Measurements from ENCODE around the gene SUV39H1. TPM values are rescaled to one million over a fixed set of nuclear protein-coding genes. Genes with fewer than 3 reads are reported as not detected.

The SUV39H1 gene
- total and polyA plus RNA-seq, 9 of the 15 experiments (the other 6 are each of a cell fraction or from before 2014, with no cell fraction given), result 4.7 to 34.7 (median 17.9) TPM

Small RNA genes lying within 50 kb of the gene (small RNA-seq; reads per million reads assigned to genes)
- gene RNU6-1056P, result not detected

Other genes starting within 250 kb of the SUV39H1 start
Only the 7 nearest of the 17 such genes appear.
- 136 and 164 TPM in 2 replicates for gene RBM3, start 122.2 kb upstream of the SUV39H1 start, total RNA-seq (2014; rRNA removed)
- gene RBM3, start 122.2 kb upstream of the SUV39H1 start, total RNA-seq (2014; rRNA removed; fragmentation: Illumina TruSeq; extraction: Trizol), result 272 and 376 TPM in 2 replicates
- 221 and 223 TPM in 2 replicates for gene RBM3, start 122.2 kb upstream of the SUV39H1 start, total RNA-seq (2015; rRNA removed; fragmentation: Illumina TruSeq; extraction: Trizol)
- gene RBM3, start 122.2 kb upstream of the SUV39H1 start, total RNA-seq (2021), result 148 and 187 TPM in 2 replicates
- 194 and 209 TPM in 2 replicates for gene RBM3, start 122.2 kb upstream of the SUV39H1 start, polyA plus RNA-seq (2011; rRNA removed)
- 221 and 255 TPM in 2 replicates for gene RBM3, start 122.2 kb upstream of the SUV39H1 start, polyA plus RNA-seq (2014; fragmentation: Illumina TruSeq; extraction: Trizol)
- gene RBM3, start 122.2 kb upstream of the SUV39H1 start, polyA plus RNA-seq (2014; fragmentation: Nextera tagmentation; extraction: Ambion mirVana), result 10 to 100 TPM; 70.3 to 97.1 TPM
- gene RBM3, start 122.2 kb upstream of the SUV39H1 start, polyA plus RNA-seq (2014; rRNA removed), result 246 and 259 TPM in 2 replicates
- gene WDR13, start 99.2 kb upstream of the SUV39H1 start, total RNA-seq (2014; rRNA removed), result 38.7 and 76.8 TPM in 2 replicates
- 10.8 and 17.1 TPM in 2 replicates for gene WDR13, start 99.2 kb upstream of the SUV39H1 start, total RNA-seq (2014; rRNA removed; fragmentation: Illumina TruSeq; extraction: Trizol)
- gene WDR13, start 99.2 kb upstream of the SUV39H1 start, total RNA-seq (2015; rRNA removed; fragmentation: Illumina TruSeq; extraction: Trizol), result 27.3 and 31.4 TPM in 2 replicates
- gene WDR13, start 99.2 kb upstream of the SUV39H1 start, total RNA-seq (2021), result 64.7 and 70.5 TPM in 2 replicates
- gene WDR13, start 99.2 kb upstream of the SUV39H1 start, polyA plus RNA-seq (2011; rRNA removed), result 36.4 and 76.3 TPM in 2 replicates
- 30.4 and 54.9 TPM in 2 replicates for gene WDR13, start 99.2 kb upstream of the SUV39H1 start, polyA plus RNA-seq (2014; fragmentation: Illumina TruSeq; extraction: Trizol)
- gene WDR13, start 99.2 kb upstream of the SUV39H1 start, polyA plus RNA-seq (2014; fragmentation: Nextera tagmentation; extraction: Ambion mirVana), result 10 to 100 TPM in 1 of 2 experiments, 1 to 10 TPM in 1; 7.4 to 16.0 TPM
- 49.1 and 73.2 TPM in 2 replicates for gene WDR13, start 99.2 kb upstream of the SUV39H1 start, polyA plus RNA-seq (2014; rRNA removed)
- gene WAS, start 12.9 kb upstream of the SUV39H1 start, total RNA-seq (2014; rRNA removed), result 8.8 and 9.7 TPM in 2 replicates
- 2.4 and 2.9 TPM in 2 replicates for gene WAS, start 12.9 kb upstream of the SUV39H1 start, total RNA-seq (2014; rRNA removed; fragmentation: Illumina TruSeq; extraction: Trizol)
- 5.9 and 7.9 TPM in 2 replicates for gene WAS, start 12.9 kb upstream of the SUV39H1 start, total RNA-seq (2015; rRNA removed; fragmentation: Illumina TruSeq; extraction: Trizol)
- 10.8 and 15.7 TPM in 2 replicates for gene WAS, start 12.9 kb upstream of the SUV39H1 start, total RNA-seq (2021)
- gene WAS, start 12.9 kb upstream of the SUV39H1 start, polyA plus RNA-seq (2011; rRNA removed), result 1.2 and 20.4 TPM in 2 replicates
- 16.1 and 17.7 TPM in 2 replicates for gene WAS, start 12.9 kb upstream of the SUV39H1 start, polyA plus RNA-seq (2014; fragmentation: Illumina TruSeq; extraction: Trizol)
- gene WAS, start 12.9 kb upstream of the SUV39H1 start, polyA plus RNA-seq (2014; fragmentation: Nextera tagmentation; extraction: Ambion mirVana), result under 1 TPM; 0.11 to 0.25 TPM
- gene WAS, start 12.9 kb upstream of the SUV39H1 start, polyA plus RNA-seq (2014; rRNA removed), result 3.8 and 4.3 TPM in 2 replicates
- 0.27 and 1.1 TPM in 2 replicates for gene GLOD5, start 65.0 kb downstream of the SUV39H1 start, total RNA-seq (2014; rRNA removed)
- gene GLOD5, start 65.0 kb downstream of the SUV39H1 start, total RNA-seq (2014; rRNA removed; fragmentation: Illumina TruSeq; extraction: Trizol), result 1.5 and 1.7 TPM in 2 replicates
- 1.7 and 2.2 TPM in 2 replicates for gene GLOD5, start 65.0 kb downstream of the SUV39H1 start, total RNA-seq (2015; rRNA removed; fragmentation: Illumina TruSeq; extraction: Trizol)
- gene GLOD5, start 65.0 kb downstream of the SUV39H1 start, total RNA-seq (2021), result 1.4 and 1.9 TPM in 2 replicates
- 3.4 and 4.3 TPM in 2 replicates for gene GLOD5, start 65.0 kb downstream of the SUV39H1 start, polyA plus RNA-seq (2011; rRNA removed)
- 2.2 and 3.1 TPM in 2 replicates for gene GLOD5, start 65.0 kb downstream of the SUV39H1 start, polyA plus RNA-seq (2014; fragmentation: Illumina TruSeq; extraction: Trizol)
- gene GLOD5, start 65.0 kb downstream of the SUV39H1 start, polyA plus RNA-seq (2014; fragmentation: Nextera tagmentation; extraction: Ambion mirVana), result 1 to 10 TPM; 3.8 to 4.4 TPM
- gene GLOD5, start 65.0 kb downstream of the SUV39H1 start, polyA plus RNA-seq (2014; rRNA removed), result 2.0 and 3.2 TPM in 2 replicates
- gene GATA1, start 89.9 kb downstream of the SUV39H1 start, total RNA-seq (2014; rRNA removed), result 205 and 244 TPM in 2 replicates
- 45.4 and 62.0 TPM in 2 replicates for gene GATA1, start 89.9 kb downstream of the SUV39H1 start, total RNA-seq (2014; rRNA removed; fragmentation: Illumina TruSeq; extraction: Trizol)
- 115 and 116 TPM in 2 replicates for gene GATA1, start 89.9 kb downstream of the SUV39H1 start, total RNA-seq (2015; rRNA removed; fragmentation: Illumina TruSeq; extraction: Trizol)
- 291 and 297 TPM in 2 replicates for gene GATA1, start 89.9 kb downstream of the SUV39H1 start, total RNA-seq (2021)
- gene GATA1, start 89.9 kb downstream of the SUV39H1 start, polyA plus RNA-seq (2011; rRNA removed), result 74.3 and 167 TPM in 2 replicates
- gene GATA1, start 89.9 kb downstream of the SUV39H1 start, polyA plus RNA-seq (2014; fragmentation: Illumina TruSeq; extraction: Trizol), result 273 and 284 TPM in 2 replicates
- 10 to 100 TPM; 11.9 to 97.4 TPM for gene GATA1, start 89.9 kb downstream of the SUV39H1 start, polyA plus RNA-seq (2014; fragmentation: Nextera tagmentation; extraction: Ambion mirVana)
- gene GATA1, start 89.9 kb downstream of the SUV39H1 start, polyA plus RNA-seq (2014; rRNA removed), result 206 and 246 TPM in 2 replicates
- 60.0 and 71.2 TPM in 2 replicates for gene HDAC6, start 105.3 kb downstream of the SUV39H1 start, total RNA-seq (2014; rRNA removed)
- gene HDAC6, start 105.3 kb downstream of the SUV39H1 start, total RNA-seq (2014; rRNA removed; fragmentation: Illumina TruSeq; extraction: Trizol), result 59.0 and 66.5 TPM in 2 replicates
- gene HDAC6, start 105.3 kb downstream of the SUV39H1 start, total RNA-seq (2015; rRNA removed; fragmentation: Illumina TruSeq; extraction: Trizol), result 48.9 and 52.3 TPM in 2 replicates
- gene HDAC6, start 105.3 kb downstream of the SUV39H1 start, total RNA-seq (2021), result 83.1 and 91.8 TPM in 2 replicates
- 85.5 and 150 TPM in 2 replicates for gene HDAC6, start 105.3 kb downstream of the SUV39H1 start, polyA plus RNA-seq (2011; rRNA removed)
- gene HDAC6, start 105.3 kb downstream of the SUV39H1 start, polyA plus RNA-seq (2014; fragmentation: Illumina TruSeq; extraction: Trizol), result 69.1 and 86.3 TPM in 2 replicates
- 10 to 100 TPM; 29.9 to 31.4 TPM for gene HDAC6, start 105.3 kb downstream of the SUV39H1 start, polyA plus RNA-seq (2014; fragmentation: Nextera tagmentation; extraction: Ambion mirVana)
- 86.0 and 101 TPM in 2 replicates for gene HDAC6, start 105.3 kb downstream of the SUV39H1 start, polyA plus RNA-seq (2014; rRNA removed)
- not detected in 2 replicates for gene ERAS, start 129.8 kb downstream of the SUV39H1 start, total RNA-seq (2014; rRNA removed)
- gene ERAS, start 129.8 kb downstream of the SUV39H1 start, total RNA-seq (2014; rRNA removed; fragmentation: Illumina TruSeq; extraction: Trizol), result not detected in 2 replicates
- not detected in 2 replicates for gene ERAS, start 129.8 kb downstream of the SUV39H1 start, total RNA-seq (2015; rRNA removed; fragmentation: Illumina TruSeq; extraction: Trizol)
- gene ERAS, start 129.8 kb downstream of the SUV39H1 start, total RNA-seq (2021), result not detected in 2 replicates
- gene ERAS, start 129.8 kb downstream of the SUV39H1 start, polyA plus RNA-seq (2011; rRNA removed), result 0.07 and 0.11 TPM in 2 replicates
- not detected in 2 replicates for gene ERAS, start 129.8 kb downstream of the SUV39H1 start, polyA plus RNA-seq (2014; fragmentation: Illumina TruSeq; extraction: Trizol)
- not detected for gene ERAS, start 129.8 kb downstream of the SUV39H1 start, polyA plus RNA-seq (2014; fragmentation: Nextera tagmentation; extraction: Ambion mirVana)
- gene ERAS, start 129.8 kb downstream of the SUV39H1 start, polyA plus RNA-seq (2014; rRNA removed), result 0.12 TPM in 1 of 2 replicates, not detected in the other

Data from K562 (cell line).